H1 (cell line): Measurements from ENCODE around the gene NXPH1. TPM values are rescaled to one million over a fixed set of nuclear protein-coding genes. Genes with fewer than 3 reads are reported as not detected.

Experiments used
- CTCF ChIA-PET: fragments of 300-600 bp; sonication (Branson Sonifier 250); formaldehyde crosslinking; loops from one replicate; lab custom pipeline; 2021; ENCODE audit not compliant: partially characterized antibody; lab: Charles Lee
- POLR2A ChIA-PET: fragments of 300-600 bp; sonication (Branson Sonifier 250); formaldehyde crosslinking; loops from one replicate; lab custom pipeline; 2021; ENCODE audit warnings: inconsistent platforms; ENCODE audit not compliant: partially characterized antibody; lab: Charles Lee
- DNase-seq, 2 experiments: peaks; one replicate each; pipeline versions ENCODE4 v3.0.0 to v3.0.0-alpha.2; 2010 to 2022; ENCODE audit warnings: low spot score in 2 of 2, low read depth in 1 of 2, mixed read lengths in 1 of 2
- FAIRE-seq: peaks from 2 replicates; lab custom pipeline; 2011; peaks lifted over from hg19 to GRCh38; lab: Jason Lieb, UNC
- H2AFZ ChIP-seq: 2 replicates; pipeline ENCODE4 v1.8.1; 2012; ENCODE audit warnings: low read length, inconsistent platforms
- H2AK5ac ChIP-seq: 2 replicates; pipeline ENCODE4 v1.6.1; 2013; ENCODE audit warnings: low read depth, low read length
- H2BK120ac ChIP-seq: replicated peaks from 2 replicates; pipeline ENCODE3; 2013; ENCODE audit warnings: low read depth, low read length, inconsistent platforms
- H2BK12ac ChIP-seq: 2 replicates; pipeline ENCODE4 v1.6.1; 2013; ENCODE audit warnings: low read depth, low read length
- H2BK15ac ChIP-seq: 2 replicates; pipeline ENCODE4 v1.6.1; 2013; ENCODE audit warnings: low read length
- H2BK20ac ChIP-seq: 2 replicates; pipeline ENCODE4 v1.6.1; 2013; ENCODE audit warnings: low read length
- H2BK5ac ChIP-seq: 2 replicates; pipeline ENCODE4 v1.6.1; 2013; ENCODE audit warnings: low read depth, low read length
- H3K14ac ChIP-seq: 2 replicates; pipeline ENCODE4 v1.6.1; 2013; ENCODE audit warnings: inconsistent platforms; ENCODE audit not compliant: insufficient read length
- H3K18ac ChIP-seq: 2 replicates; pipeline ENCODE4 v1.6.1; 2013; ENCODE audit warnings: low read length; ENCODE audit errors: extremely low read depth
- H3K23ac ChIP-seq: 2 replicates; pipeline ENCODE4 v1.6.1; 2013; ENCODE audit warnings: inconsistent platforms; ENCODE audit not compliant: insufficient read length
- H3K23me2 ChIP-seq: 2 replicates; pipeline ENCODE4 v1.6.1; 2013; ENCODE audit warnings: low read depth, low read length
- H3K27ac ChIP-seq: 2 replicates; pipeline ENCODE4 v1.6.1; 2011; ENCODE audit warnings: low read depth, low read length, inconsistent platforms
- H3K27me3 ChIP-seq, 4 experiments: replicated peaks in 1 of 4; 1 replicate in 1 of 4; 2 replicates in 3 of 4; pipeline versions ENCODE4 v1.6.1 to v1.8.1; 2011 to 2013; ENCODE audit warnings: low read length in 3 of 4, mild to moderate bottlenecking in 3 of 4, inconsistent platforms in 2 of 4, mixed read lengths in 2 of 4, moderate library complexity in 1 of 4; ENCODE audit not compliant: control insufficient read depth in 3 of 4, insufficient read depth in 3 of 4; ENCODE audit errors: extremely low read depth in 1 of 4
- H3K36me3 ChIP-seq, 4 experiments: 2 replicates each; pipeline versions ENCODE4 v1.6.1 to v1.8.1; 2011 to 2013; ENCODE audit warnings: mild to moderate bottlenecking in 4 of 4, low read length in 3 of 4, moderate library complexity in 2 of 4, control low read depth in 1 of 4, inconsistent platforms in 1 of 4; ENCODE audit not compliant: insufficient read depth in 4 of 4, control insufficient read depth in 2 of 4
- H3K4ac ChIP-seq: replicated peaks from 2 replicates; pipeline ENCODE3; 2013; ENCODE audit warnings: low read length, low read depth, mixed read lengths, inconsistent platforms; ENCODE audit not compliant: insufficient read length
- H3K4me1 ChIP-seq, 4 experiments: replicated peaks in 1 of 4; 1 replicate in 1 of 4; 2 replicates in 3 of 4; pipeline versions ENCODE4 v1.6.1 to v1.8.1; 2011 to 2013; ENCODE audit warnings: low read length in 3 of 4, inconsistent platforms in 2 of 4, mixed read lengths in 1 of 4; ENCODE audit not compliant: insufficient read depth in 4 of 4, control insufficient read depth in 3 of 4
- H3K4me2 ChIP-seq, 2 experiments: 2 replicates each; pipeline versions ENCODE4 v1.6.1 to v1.8.1; 2011 to 2013; ENCODE audit warnings: low read depth in 2 of 2, low read length in 2 of 2, control low read depth in 1 of 2, inconsistent platforms in 1 of 2, mild to moderate bottlenecking in 1 of 2; ENCODE audit not compliant: insufficient read depth in 1 of 2
- H3K4me3 ChIP-seq, 4 experiments: fragments of 200-600, 300-600 bp in 1 of 4; sonication (generic), shearing (Covaris generic), sonication (Bioruptor Twin) in 1 of 4; 2 replicates each; pipeline versions ENCODE4 v1.5.1 to v1.8.1; 2011 to 2016; ENCODE audit warnings: low read length in 4 of 4, low read depth in 3 of 4, control low read depth in 2 of 4, inconsistent platforms in 2 of 4, mild to moderate bottlenecking in 2 of 4, mixed read lengths in 1 of 4, moderate library complexity in 1 of 4; ENCODE audit not compliant: insufficient read depth in 2 of 4; ENCODE audit errors: extremely low read depth in 1 of 4
- H3K56ac ChIP-seq: replicated peaks from 2 replicates; pipeline ENCODE3; 2013; ENCODE audit warnings: low read depth, mild to moderate bottlenecking, mixed read lengths, low read length, inconsistent platforms; ENCODE audit not compliant: insufficient read length
- H3K79me1 ChIP-seq: 2 replicates; pipeline ENCODE4 v1.6.1; 2013; ENCODE audit warnings: low read depth, low read length, control low read depth
- H3K79me2 ChIP-seq, 2 experiments: 2 replicates each; pipeline versions ENCODE4 v1.6.1 to v1.8.1; 2012 to 2013; ENCODE audit warnings: low read length in 2 of 2, mild to moderate bottlenecking in 2 of 2, inconsistent platforms in 1 of 2; ENCODE audit not compliant: insufficient read depth in 2 of 2, control insufficient read depth in 1 of 2
- H3K9ac ChIP-seq, 4 experiments: replicated peaks in 1 of 4; 1 replicate in 1 of 4; 2 replicates in 3 of 4; pipeline versions ENCODE4 v1.6.1 to v1.8.1; 2011 to 2013; ENCODE audit warnings: low read depth in 3 of 4, low read length in 3 of 4, control low read depth in 2 of 4, mild to moderate bottlenecking in 2 of 4, moderate library complexity in 2 of 4, inconsistent platforms in 1 of 4; ENCODE audit errors: extremely low read depth in 1 of 4
- H3K9me3 ChIP-seq, 2 experiments: 2 replicates each; pipeline versions ENCODE4 v1.6.1 to v1.8.1; 2012 to 2013; ENCODE audit warnings: mild to moderate bottlenecking in 2 of 2, moderate library complexity in 2 of 2, control low read depth in 1 of 2, inconsistent platforms in 1 of 2, low read depth in 1 of 2, low read length in 1 of 2, mixed read lengths in 1 of 2; ENCODE audit not compliant: insufficient read depth in 2 of 2
- H4K20me1 ChIP-seq, 2 experiments: replicated peaks in 1 of 2; 2 replicates each; pipeline versions ENCODE3 to v1.8.1; 2011 to 2013; ENCODE audit warnings: inconsistent platforms in 2 of 2, low read length in 2 of 2, mild to moderate bottlenecking in 1 of 2; ENCODE audit not compliant: insufficient read depth in 2 of 2, control insufficient read depth in 1 of 2
- H4K5ac ChIP-seq: 2 replicates; pipeline ENCODE4 v1.6.1; 2013; ENCODE audit warnings: low read length, low read depth, mixed read lengths, inconsistent platforms; ENCODE audit not compliant: insufficient read length
- H4K8ac ChIP-seq: 2 replicates; pipeline ENCODE4 v1.8.0; 2013; ENCODE audit warnings: mild to moderate bottlenecking, moderate library complexity, low read length, inconsistent platforms; ENCODE audit not compliant: insufficient read depth; ENCODE audit errors: extremely low read depth
- H4K91ac ChIP-seq: replicated peaks from 2 replicates; pipeline ENCODE3; 2013; ENCODE audit warnings: low read length, mixed read lengths, inconsistent platforms; ENCODE audit not compliant: insufficient read length
- ASH2L ChIP-seq: fragments of 200-600, 300-600 bp; sonication (generic); IDR thresholded peaks from one replicate; pipeline ENCODE4 v1.7.1; 2017; ENCODE audit warnings: low read length
- BACH1 ChIP-seq: IDR thresholded peaks from 2 replicates; pipeline ENCODE4 v1.6.1; 2012; ENCODE audit warnings: low read length, improper control_type of control experiment
- BCL11A ChIP-seq, 2 experiments: IDR thresholded peaks; one replicate each; pipeline ENCODE4 v1.6.1; 2011; ENCODE audit warnings: low read depth in 2 of 2, low read length in 2 of 2, mild to moderate bottlenecking in 2 of 2
- FOSL1 ChIP-seq: IDR thresholded peaks from 2 replicates; pipeline ENCODE4 v1.6.1; 2011; ENCODE audit warnings: mild to moderate bottlenecking, low read depth, low read length, moderate library complexity; ENCODE audit not compliant: insufficient read depth
- GTF2F1 ChIP-seq: IDR thresholded peaks from 2 replicates; pipeline ENCODE4 v1.6.1; 2012; ENCODE audit warnings: low read depth, low read length, improper control_type of control experiment, borderline replicate concordance
- JUND ChIP-seq: IDR thresholded peaks from 2 replicates; pipeline ENCODE4 v1.6.1; 2011; ENCODE audit warnings: mild to moderate bottlenecking, improper control_type of control experiment, low read length
- KDM4A ChIP-seq: IDR thresholded peaks from one replicate; pipeline ENCODE4 v1.7.1; 2012; ENCODE audit warnings: low read depth, mild to moderate bottlenecking, moderate library complexity, low read length, inconsistent platforms; ENCODE audit not compliant: severe bottlenecking
- WGBS, 2 experiments: shearing (Covaris generic) in 1 of 2; methylation state at CpG; one replicate each; pipeline versions ENCODE4 v1.1.6 to v1.1.7; 2013 to 2015; ENCODE audit warnings: low lambda C conversion rate in 2 of 2, mixed read lengths in 2 of 2, inconsistent platforms in 1 of 2, low coverage in 1 of 2, missing lambda C conversion rate in 1 of 2; ENCODE audit not compliant: insufficient replicate concordance in 2 of 2, insufficient coverage in 1 of 2, insufficient read length in 1 of 2; ENCODE audit errors: extremely low coverage in 1 of 2, missing lambda C conversion rate in 1 of 2; 5-methylcytosine and 5-hydroxymethylcytosine counted together
- polyA plus RNA-seq, 7 experiments: library from polyadenylated mRNA; depleted of rRNA in 3 of 7; stranded (reverse) in 5 of 7; unstranded in 2 of 7; fragments of >200 nt in 5 of 7; fragments of 200-250 nt in 2 of 7; gene quantifications; 1 replicate in 5 of 7; 2 replicates in 1 of 7; 4 replicates in 1 of 7; pipeline versions ENCODE4 v1.2.1 to v1.2.3, GENCODE V29; 2011 to 2013; ENCODE audit warnings: missing spikeins in 2 of 7, mixed read lengths in 2 of 7
- total RNA-seq: library from RNA; stranded (reverse); fragmentation: NEBNext Ultra II Directional; extraction: Animal tissue kit (Norgen Biotek cat#: 25700); gene quantifications from 2 replicates; pipeline ENCODE4 v1.2.1, GENCODE V29; 2021
- TF ChIP-seq, protein P1 (sequence below): IDR thresholded peaks from 2 replicates; pipeline ENCODE4 v1.6.1; 2011; ENCODE audit warnings: low read length, improper control_type of control experiment
- TF ChIP-seq, protein P2 (sequence below): IDR thresholded peaks from 2 replicates; pipeline ENCODE4 v1.6.1; 2012; ENCODE audit warnings: inconsistent platforms

The NXPH1 gene
- total and polyA plus RNA-seq, 2 of the 8 experiments (the other 6 are each of a cell fraction or from before 2014, with no cell fraction given): 0.14 to 1.0 TPM

DNA sequence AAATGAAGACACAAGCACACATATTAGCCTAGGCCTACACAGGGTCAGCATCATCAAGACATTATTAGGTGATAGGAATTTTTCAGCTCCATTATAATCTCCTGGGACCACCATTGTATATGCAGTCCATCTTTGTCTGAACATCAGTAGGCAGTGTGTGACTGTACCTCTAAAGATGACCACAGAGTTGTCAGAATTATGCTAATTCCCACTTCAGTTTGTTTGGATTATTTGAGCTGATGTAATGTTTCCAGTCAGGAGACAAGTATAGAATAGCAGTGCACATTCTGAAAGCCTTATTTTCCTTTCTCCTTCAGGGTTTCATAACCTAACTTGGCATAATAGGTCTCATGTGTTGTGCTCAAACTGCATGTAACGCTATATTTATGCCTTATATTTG, 306.4 kb downstream of the NXPH1 start:
- H4K91ac ChIP-seq: no peak overlapping the region
- no peak overlapping the region for H3K4me3 ChIP-seq
- H3K56ac ChIP-seq: no peak overlapping the region
- no peaks in the 10 kb centered on the region for H3K36me3 ChIP-seq
- no peaks in the 10 kb centered on the region for H3K27me3 ChIP-seq
- no peak overlapping the region for H3K4me2 ChIP-seq
- H2AFZ ChIP-seq: no peak overlapping the region
- no peak overlapping the region for H3K27ac ChIP-seq
- H3K4ac ChIP-seq: no peak overlapping the region
- H3K9ac ChIP-seq: no peak overlapping the region
- TF ChIP-seq BACH1 (no peak), ASH2L (no peak), JUND (no peak), BCL11A (IDR thresholded peaks at IDR 0.05; ENCODE audit: low read depth in 2 of 2, low read length in 2 of 2) (no peak), FOSL1 (no peak), GTF2F1 (no peak), KDM4A (no peak)
- TF ChIP-seq, protein P1, sequence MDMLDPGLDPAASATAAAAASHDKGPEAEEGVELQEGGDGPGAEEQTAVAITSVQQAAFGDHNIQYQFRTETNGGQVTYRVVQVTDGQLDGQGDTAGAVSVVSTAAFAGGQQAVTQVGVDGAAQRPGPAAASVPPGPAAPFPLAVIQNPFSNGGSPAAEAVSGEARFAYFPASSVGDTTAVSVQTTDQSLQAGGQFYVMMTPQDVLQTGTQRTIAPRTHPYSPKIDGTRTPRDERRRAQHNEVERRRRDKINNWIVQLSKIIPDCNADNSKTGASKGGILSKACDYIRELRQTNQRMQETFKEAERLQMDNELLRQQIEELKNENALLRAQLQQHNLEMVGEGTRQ: no peak
- TF ChIP-seq, protein P2, sequence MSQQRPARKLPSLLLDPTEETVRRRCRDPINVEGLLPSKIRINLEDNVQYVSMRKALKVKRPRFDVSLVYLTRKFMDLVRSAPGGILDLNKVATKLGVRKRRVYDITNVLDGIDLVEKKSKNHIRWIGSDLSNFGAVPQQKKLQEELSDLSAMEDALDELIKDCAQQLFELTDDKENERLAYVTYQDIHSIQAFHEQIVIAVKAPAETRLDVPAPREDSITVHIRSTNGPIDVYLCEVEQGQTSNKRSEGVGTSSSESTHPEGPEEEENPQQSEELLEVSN: no peak
- no peaks in the 10 kb centered on the region for H3K79me1 ChIP-seq
- no peak for FAIRE-seq
- no peak overlapping the region for H3K18ac ChIP-seq
- H3K14ac ChIP-seq: no peak overlapping the region
- no peaks in the 10 kb centered on the region for H4K20me1 ChIP-seq
- no peak overlapping the region for H3K23ac ChIP-seq
- H2BK120ac ChIP-seq: no peak overlapping the region
- H2AK5ac ChIP-seq: no peak overlapping the region
- CTCF ChIA-PET: interaction anchor here (1.1 to 2.8 kb wide), 2 partner anchors 16 to 20 kb away, joined by 4 to 17 read pairs; no protein-coding TSS in a partner anchor
- no peaks in the 10 kb centered on the region for H3K4me1 ChIP-seq
- no peak overlapping the region for H2BK12ac ChIP-seq
- H3K79me2 ChIP-seq: no peaks in the 10 kb centered on the region
- 95% methylated on average over 1 of the region's 1 CpG; no CpG with 5 or more reads in 1 of the 2 experiments for WGBS, 2 experiments
- POLR2A ChIA-PET: no interaction called here
- H2BK20ac ChIP-seq: no peak overlapping the region
- no peak overlapping the region for H2BK15ac ChIP-seq
- DNase-seq: no peak
- no peaks in the 10 kb centered on the region for H3K23me2 ChIP-seq
- H4K5ac ChIP-seq: no peak overlapping the region
- H4K8ac ChIP-seq: no peak overlapping the region
- no peaks in the 10 kb centered on the region for H3K9me3 ChIP-seq
- H2BK5ac ChIP-seq: no peak overlapping the region
